KMS-11 (cell line): Measurements from ENCODE around the gene RASD1.
A peak's percentile ranks its signal among the peaks of the same experiment; 100 is the strongest.

Experiments
- H2AFZ ChIP-seq: fragments of 200-600 bp; sonication (generic); 2 replicates; pipeline ENCODE4 v1.6.1; 2016; ENCODE audit warnings: antibody characterized with exemption, mixed run types, low read depth
- H3K27ac ChIP-seq: fragments of 200-600 bp; sonication (generic); 2 replicates; pipeline ENCODE4 v1.6.1; 2016; ENCODE audit warnings: mild to moderate bottlenecking, mixed run types
- H3K27me3 ChIP-seq: fragments of 200-600 bp; sonication (generic); 2 replicates; pipeline ENCODE4 v1.6.1; 2017; ENCODE audit warnings: mild to moderate bottlenecking, low read depth, mixed run types, moderate library complexity; ENCODE audit not compliant: insufficient read depth
- H3K36me3 ChIP-seq: fragments of 200-600 bp; sonication (generic); 2 replicates; pipeline ENCODE4 v1.6.1; 2017; ENCODE audit warnings: mild to moderate bottlenecking, mixed run types; ENCODE audit not compliant: insufficient read depth
- H3K4me1 ChIP-seq: fragments of 200-600 bp; sonication (generic); 2 replicates; pipeline ENCODE4 v1.6.1; 2016; ENCODE audit warnings: mild to moderate bottlenecking, low read depth, mixed run types; ENCODE audit not compliant: poor library complexity, severe bottlenecking
- H3K4me2 ChIP-seq: fragments of 200-600 bp; sonication (generic); 2 replicates; pipeline ENCODE4 v1.7.0; 2016; ENCODE audit warnings: mild to moderate bottlenecking, mixed run types
- H3K4me3 ChIP-seq: fragments of 200-600 bp; sonication (generic); IDR thresholded peaks from 2 replicates; pipeline ENCODE4 v1.6.1; 2017; ENCODE audit warnings: low read depth, low read length, mixed read lengths; ENCODE audit not compliant: insufficient read depth
- H3K79me2 ChIP-seq: fragments of 200-600 bp; sonication (generic); 2 replicates; pipeline ENCODE4 v1.6.1; 2016; ENCODE audit warnings: low read depth, mixed run types; ENCODE audit not compliant: insufficient read depth
- H3K9ac ChIP-seq: fragments of 200-600 bp; sonication (generic); 2 replicates; pipeline ENCODE4 v1.6.1; 2016; ENCODE audit warnings: mild to moderate bottlenecking, mixed run types
- H4K20me1 ChIP-seq: fragments of 200-600 bp; sonication (generic); 2 replicates; pipeline ENCODE4 v1.6.1; 2016; ENCODE audit warnings: mild to moderate bottlenecking, mixed run types; ENCODE audit not compliant: insufficient read depth
- TF ChIP-seq, protein P1 (sequence below): fragments of 200-600 bp; sonication (generic); conservative IDR thresholded peaks from 2 replicates; pipeline ENCODE4 v1.6.1; 2017; ENCODE audit warnings: low read depth, mild to moderate bottlenecking, antibody characterized with exemption, low read length, moderate library complexity, mixed read lengths

Gene RASD1

DNA sequence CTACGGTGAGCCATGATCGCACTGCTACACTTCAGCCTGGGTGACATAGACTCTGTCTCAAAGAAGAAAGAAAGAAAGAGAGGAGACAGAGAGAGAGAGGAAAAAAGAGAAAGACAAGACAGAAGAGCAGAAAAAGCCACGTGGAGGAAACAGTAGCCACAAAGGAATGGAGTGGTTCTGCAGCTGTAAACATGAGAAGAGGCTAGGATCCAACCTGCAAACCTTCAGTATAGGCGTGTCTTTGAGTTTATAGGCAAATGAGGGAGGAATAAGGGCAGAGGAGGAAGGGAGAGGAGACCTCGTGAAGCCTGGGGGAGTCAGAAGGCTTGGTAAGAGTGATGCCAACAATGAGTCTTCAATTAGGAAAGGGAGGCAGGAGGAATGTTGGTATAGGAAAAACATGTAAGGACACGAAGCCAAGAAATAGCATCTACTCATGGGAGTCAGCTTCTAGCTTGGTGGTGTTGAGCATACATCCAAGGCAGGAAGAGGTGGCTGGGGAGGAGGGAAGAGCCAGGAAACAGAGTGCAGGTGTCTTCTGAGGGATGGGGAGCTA is 15.5 kb downstream of the RASD1 start:
- no peaks in the 10 kb centered on the region for H3K27me3 ChIP-seq
- H3K4me2 ChIP-seq, result no peak overlapping the region
- H3K79me2 ChIP-seq, result peaks cover 42% of the 10 kb centered on the region
- H2AFZ ChIP-seq, result no peak overlapping the region
- H3K4me1 ChIP-seq, result peaks cover 27% of the 10 kb centered on the region
- no peaks in the 10 kb centered on the region for H3K36me3 ChIP-seq
- TF ChIP-seq, protein P1, sequence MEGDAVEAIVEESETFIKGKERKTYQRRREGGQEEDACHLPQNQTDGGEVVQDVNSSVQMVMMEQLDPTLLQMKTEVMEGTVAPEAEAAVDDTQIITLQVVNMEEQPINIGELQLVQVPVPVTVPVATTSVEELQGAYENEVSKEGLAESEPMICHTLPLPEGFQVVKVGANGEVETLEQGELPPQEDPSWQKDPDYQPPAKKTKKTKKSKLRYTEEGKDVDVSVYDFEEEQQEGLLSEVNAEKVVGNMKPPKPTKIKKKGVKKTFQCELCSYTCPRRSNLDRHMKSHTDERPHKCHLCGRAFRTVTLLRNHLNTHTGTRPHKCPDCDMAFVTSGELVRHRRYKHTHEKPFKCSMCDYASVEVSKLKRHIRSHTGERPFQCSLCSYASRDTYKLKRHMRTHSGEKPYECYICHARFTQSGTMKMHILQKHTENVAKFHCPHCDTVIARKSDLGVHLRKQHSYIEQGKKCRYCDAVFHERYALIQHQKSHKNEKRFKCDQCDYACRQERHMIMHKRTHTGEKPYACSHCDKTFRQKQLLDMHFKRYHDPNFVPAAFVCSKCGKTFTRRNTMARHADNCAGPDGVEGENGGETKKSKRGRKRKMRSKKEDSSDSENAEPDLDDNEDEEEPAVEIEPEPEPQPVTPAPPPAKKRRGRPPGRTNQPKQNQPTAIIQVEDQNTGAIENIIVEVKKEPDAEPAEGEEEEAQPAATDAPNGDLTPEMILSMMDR, result no peak
- no peak overlapping the region for H3K4me3 ChIP-seq
- H3K27ac ChIP-seq, result no peak overlapping the region
- H4K20me1 ChIP-seq, result no peaks in the 10 kb centered on the region
- H3K9ac ChIP-seq, result no peak overlapping the region

DNA sequence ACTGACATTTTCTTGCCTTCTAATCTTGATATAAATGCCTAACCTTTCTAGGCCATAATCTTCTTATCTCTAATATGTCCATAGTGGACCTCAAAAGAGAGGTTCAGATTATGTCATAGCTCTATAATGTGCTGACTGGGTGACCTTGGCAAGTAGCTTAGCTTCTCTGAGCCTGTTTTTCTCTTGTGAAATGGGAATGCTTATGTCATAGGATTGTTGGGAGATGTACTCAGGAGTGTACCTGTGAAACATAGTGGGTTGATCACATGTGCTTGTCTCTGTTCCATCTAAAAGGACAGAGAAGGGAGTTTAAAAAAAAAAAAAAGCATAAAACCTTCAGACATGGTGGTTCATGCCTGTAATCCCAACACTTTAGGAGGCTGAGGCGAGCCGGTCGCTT is 17.0 kb downstream of the RASD1 start:
- H3K27me3 ChIP-seq, result no peaks in the 10 kb centered on the region
- no peak overlapping the region for H2AFZ ChIP-seq
- H3K4me1 ChIP-seq, result peaks cover 27% of the 10 kb centered on the region
- no peaks in the 10 kb centered on the region for H3K36me3 ChIP-seq
- H3K4me2 ChIP-seq, result no peak overlapping the region
- no peak overlapping the region for H3K4me3 ChIP-seq
- TF ChIP-seq, protein P1, result no peak
- H4K20me1 ChIP-seq, result no peaks in the 10 kb centered on the region
- H3K27ac ChIP-seq, result no peak overlapping the region
- peaks cover 38% of the 10 kb centered on the region for H3K79me2 ChIP-seq
- no peak overlapping the region for H3K9ac ChIP-seq

DNA sequence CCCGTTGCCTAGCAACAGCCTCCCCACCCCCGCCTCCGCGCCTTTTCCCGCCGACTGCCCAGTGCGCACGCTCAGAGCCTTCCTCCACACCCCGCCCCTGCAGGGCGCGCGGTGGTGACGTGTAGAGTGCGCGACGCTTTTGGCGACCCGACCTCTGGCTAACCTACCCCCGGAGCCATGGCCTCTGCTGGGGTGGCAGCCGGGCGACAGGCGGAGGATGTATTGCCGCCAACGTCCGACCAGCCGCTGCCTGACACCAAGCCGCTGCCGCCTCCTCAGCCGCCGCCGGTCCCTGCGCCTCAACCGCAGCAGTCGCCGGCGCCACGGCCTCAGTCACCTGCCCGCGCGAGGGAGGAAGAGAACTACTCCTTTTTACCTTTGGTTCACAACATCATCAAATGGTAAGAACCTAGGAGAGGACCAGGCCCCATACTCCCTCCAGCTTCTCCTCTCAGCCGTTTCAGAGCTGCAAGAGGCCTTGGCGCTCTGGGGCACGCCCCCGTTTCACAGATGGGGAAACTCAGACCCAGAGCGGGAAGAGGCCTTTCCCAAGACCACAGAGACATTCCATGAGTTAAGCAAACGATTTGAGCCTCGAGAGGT is 19.2 kb downstream of the RASD1 start, which contains the start of gene MED9:
Gene MED9 (plus strand): TSS at position 136 of the 603 bp plus-strand sequence. CDS start 42 bp downstream, at position 178.
- Histone ChIP-seq H3K36me3 (no peaks in the 10 kb centered on the region), H3K4me3 (peak within 1 kb of the TSS; percentile 33), H3K4me1 (peaks cover 27% of the 10 kb centered on the region), H3K79me2 (peaks cover 28% of the 10 kb centered on the region), H3K9ac (peak within 1 kb of the TSS; percentile 72), H3K27me3 (no peaks in the 10 kb centered on the region), H3K27ac (peak within 1 kb of the TSS; percentile 64), H4K20me1 (no peaks in the 10 kb centered on the region), H2AFZ (peak within 1 kb of the TSS; percentile 87), H3K4me2 (peak within 1 kb of the TSS; percentile 61)
- TF ChIP-seq, protein P1, result no peak

DNA sequence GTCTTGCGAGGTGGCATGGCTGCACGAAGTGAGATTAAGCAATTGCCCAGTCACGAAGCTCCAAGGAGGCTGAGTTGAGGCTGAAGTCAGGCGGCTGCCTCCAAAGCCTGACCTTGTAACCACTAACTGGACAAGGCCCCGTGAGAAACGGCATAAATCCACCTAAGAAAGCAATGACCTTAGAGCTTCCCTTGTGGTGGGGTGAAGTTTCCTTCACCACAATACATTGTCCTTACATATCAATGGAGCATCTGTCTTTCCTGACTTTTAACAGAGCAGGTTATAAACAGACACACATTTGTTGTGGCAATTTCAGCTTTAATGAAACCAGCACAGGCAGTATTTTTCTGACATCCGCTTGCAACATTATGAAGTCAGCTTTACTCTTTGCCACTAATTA is 21.9 kb downstream of the RASD1 start:
- H3K36me3 ChIP-seq, result no peaks in the 10 kb centered on the region
- no peak overlapping the region for H3K4me2 ChIP-seq
- H4K20me1 ChIP-seq, result no peaks in the 10 kb centered on the region
- no peak overlapping the region for H3K9ac ChIP-seq
- H3K79me2 ChIP-seq, result peaks cover 23% of the 10 kb centered on the region
- TF ChIP-seq, protein P1, result no peak
- H3K27me3 ChIP-seq, result no peaks in the 10 kb centered on the region
- no peak overlapping the region for H3K27ac ChIP-seq
- H3K4me1 ChIP-seq, result peaks cover 20% of the 10 kb centered on the region
- H3K4me3 ChIP-seq, result no peak overlapping the region
- H2AFZ ChIP-seq, result no peak overlapping the region
